Liver (tissue), 3 donors: ENCODE measurements around the gene BASP1.

Experiments used
- EGR1 ChIP-seq, 2 donors: IDR thresholded peaks; 2 replicates each; pipeline ENCODE4 v1.6.1; 2016 to 2018; ENCODE audit warnings: antibody characterized with exemption in 2 of 2, low read depth in 2 of 2
- FOXA1 ChIP-seq: IDR thresholded peaks from 2 replicates; pipeline ENCODE4 v1.6.1; 2016; ENCODE audit warnings: antibody characterized with exemption
- GABPA ChIP-seq, 2 donors: IDR thresholded peaks in 1 of 2; conservative IDR thresholded peaks in 1 of 2; 2 replicates each; pipeline ENCODE4 v1.6.1; 2016; ENCODE audit warnings: antibody characterized with exemption in 2 of 2, mild to moderate bottlenecking in 1 of 2, moderate library complexity in 1 of 2
- HNF4G ChIP-seq: IDR thresholded peaks from 2 replicates; pipeline ENCODE4 v1.6.1; 2016; ENCODE audit warnings: antibody characterized with exemption
- NR2F2 ChIP-seq: IDR thresholded peaks from 2 replicates; pipeline ENCODE4 v1.6.1; 2016; ENCODE audit warnings: antibody characterized with exemption
- RAD21 ChIP-seq, 2 donors: IDR thresholded peaks; 2 replicates each; pipeline ENCODE4 v1.6.1; 2016; ENCODE audit warnings: antibody characterized with exemption in 2 of 2, mild to moderate bottlenecking in 2 of 2
- RXRA ChIP-seq, 2 donors: IDR thresholded peaks; 2 replicates each; pipeline ENCODE4 v1.6.1; 2017 to 2018; ENCODE audit warnings: antibody characterized with exemption in 2 of 2, mild to moderate bottlenecking in 1 of 2
- SP1 ChIP-seq: IDR thresholded peaks from 2 replicates; pipeline ENCODE4 v1.6.1; 2018; ENCODE audit warnings: antibody characterized with exemption, mild to moderate bottlenecking
- YY1 ChIP-seq: IDR thresholded peaks from 2 replicates; pipeline ENCODE4 v1.6.1; 2016; ENCODE audit warnings: antibody characterized with exemption, mild to moderate bottlenecking
- ZBTB33 ChIP-seq: IDR thresholded peaks from 2 replicates; pipeline ENCODE4 v1.6.1; 2016; ENCODE audit warnings: antibody characterized with exemption
- TF ChIP-seq, protein P1 (sequence below): fragments of 150-350 bp; IDR thresholded peaks from 2 replicates; pipeline ENCODE4 v1.5.1; 2017; ENCODE audit warnings: improper control_type of control experiment, low read depth, low read length; ENCODE audit not compliant: missing input control
- TF ChIP-seq, protein P2 (sequence below): IDR thresholded peaks from 2 replicates; pipeline ENCODE4 v1.6.1; 2016; ENCODE audit warnings: antibody characterized with exemption, mild to moderate bottlenecking
- TF ChIP-seq, protein P3 (sequence below): IDR thresholded peaks from 2 replicates; pipeline ENCODE4 v1.6.1; 2016; ENCODE audit warnings: antibody characterized with exemption
- TF ChIP-seq, protein P4 (sequence below): IDR thresholded peaks from 2 replicates; pipeline ENCODE4 v1.6.1; 2016; ENCODE audit warnings: antibody characterized with exemption
- donor health status: healthy.
- donor health status: healthy.

DNA sequence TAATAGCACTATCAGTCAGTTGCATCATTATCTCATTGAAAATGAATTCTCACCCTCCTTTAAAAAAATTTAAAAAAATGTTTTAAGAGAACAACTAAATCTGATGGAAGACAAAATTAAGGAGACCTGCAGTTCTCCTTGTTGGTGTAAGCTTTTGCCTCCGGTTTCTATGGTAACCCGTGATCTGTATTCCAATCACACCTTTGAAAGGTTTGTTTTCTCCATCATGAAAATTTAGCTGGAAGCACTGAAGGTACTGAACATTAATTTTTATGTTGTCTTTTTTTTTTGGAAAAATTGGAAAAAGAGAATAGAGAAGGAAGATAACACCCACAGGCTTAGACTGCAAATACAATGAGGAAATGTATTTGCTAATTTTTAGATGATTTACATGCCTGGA lies 2.5 kb upstream of the BASP1 start:
- TF ChIP-seq, protein P1, sequence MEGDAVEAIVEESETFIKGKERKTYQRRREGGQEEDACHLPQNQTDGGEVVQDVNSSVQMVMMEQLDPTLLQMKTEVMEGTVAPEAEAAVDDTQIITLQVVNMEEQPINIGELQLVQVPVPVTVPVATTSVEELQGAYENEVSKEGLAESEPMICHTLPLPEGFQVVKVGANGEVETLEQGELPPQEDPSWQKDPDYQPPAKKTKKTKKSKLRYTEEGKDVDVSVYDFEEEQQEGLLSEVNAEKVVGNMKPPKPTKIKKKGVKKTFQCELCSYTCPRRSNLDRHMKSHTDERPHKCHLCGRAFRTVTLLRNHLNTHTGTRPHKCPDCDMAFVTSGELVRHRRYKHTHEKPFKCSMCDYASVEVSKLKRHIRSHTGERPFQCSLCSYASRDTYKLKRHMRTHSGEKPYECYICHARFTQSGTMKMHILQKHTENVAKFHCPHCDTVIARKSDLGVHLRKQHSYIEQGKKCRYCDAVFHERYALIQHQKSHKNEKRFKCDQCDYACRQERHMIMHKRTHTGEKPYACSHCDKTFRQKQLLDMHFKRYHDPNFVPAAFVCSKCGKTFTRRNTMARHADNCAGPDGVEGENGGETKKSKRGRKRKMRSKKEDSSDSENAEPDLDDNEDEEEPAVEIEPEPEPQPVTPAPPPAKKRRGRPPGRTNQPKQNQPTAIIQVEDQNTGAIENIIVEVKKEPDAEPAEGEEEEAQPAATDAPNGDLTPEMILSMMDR, result no peak
- TF ChIP-seq RAD21 (IDR thresholded peaks at IDR 0.05) (no peak), YY1 (no peak), NR2F2 (no peak), SP1 (no peak), GABPA (IDR thresholded peaks at IDR 0.05 in 1 of 2, conservative IDR thresholded peaks at IDR 0.05 in 1 of 2) (no peak), HNF4G (no peak), RXRA (IDR thresholded peaks at IDR 0.05) (no peak), EGR1 (IDR thresholded peaks at IDR 0.05; ENCODE audit: low read depth in 2 of 2) (no peak), ZBTB33 (no peak), FOXA1 (no peak)
- TF ChIP-seq, protein P2, sequence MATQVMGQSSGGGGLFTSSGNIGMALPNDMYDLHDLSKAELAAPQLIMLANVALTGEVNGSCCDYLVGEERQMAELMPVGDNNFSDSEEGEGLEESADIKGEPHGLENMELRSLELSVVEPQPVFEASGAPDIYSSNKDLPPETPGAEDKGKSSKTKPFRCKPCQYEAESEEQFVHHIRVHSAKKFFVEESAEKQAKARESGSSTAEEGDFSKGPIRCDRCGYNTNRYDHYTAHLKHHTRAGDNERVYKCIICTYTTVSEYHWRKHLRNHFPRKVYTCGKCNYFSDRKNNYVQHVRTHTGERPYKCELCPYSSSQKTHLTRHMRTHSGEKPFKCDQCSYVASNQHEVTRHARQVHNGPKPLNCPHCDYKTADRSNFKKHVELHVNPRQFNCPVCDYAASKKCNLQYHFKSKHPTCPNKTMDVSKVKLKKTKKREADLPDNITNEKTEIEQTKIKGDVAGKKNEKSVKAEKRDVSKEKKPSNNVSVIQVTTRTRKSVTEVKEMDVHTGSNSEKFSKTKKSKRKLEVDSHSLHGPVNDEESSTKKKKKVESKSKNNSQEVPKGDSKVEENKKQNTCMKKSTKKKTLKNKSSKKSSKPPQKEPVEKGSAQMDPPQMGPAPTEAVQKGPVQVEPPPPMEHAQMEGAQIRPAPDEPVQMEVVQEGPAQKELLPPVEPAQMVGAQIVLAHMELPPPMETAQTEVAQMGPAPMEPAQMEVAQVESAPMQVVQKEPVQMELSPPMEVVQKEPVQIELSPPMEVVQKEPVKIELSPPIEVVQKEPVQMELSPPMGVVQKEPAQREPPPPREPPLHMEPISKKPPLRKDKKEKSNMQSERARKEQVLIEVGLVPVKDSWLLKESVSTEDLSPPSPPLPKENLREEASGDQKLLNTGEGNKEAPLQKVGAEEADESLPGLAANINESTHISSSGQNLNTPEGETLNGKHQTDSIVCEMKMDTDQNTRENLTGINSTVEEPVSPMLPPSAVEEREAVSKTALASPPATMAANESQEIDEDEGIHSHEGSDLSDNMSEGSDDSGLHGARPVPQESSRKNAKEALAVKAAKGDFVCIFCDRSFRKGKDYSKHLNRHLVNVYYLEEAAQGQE, result no peak
- TF ChIP-seq, protein P3, sequence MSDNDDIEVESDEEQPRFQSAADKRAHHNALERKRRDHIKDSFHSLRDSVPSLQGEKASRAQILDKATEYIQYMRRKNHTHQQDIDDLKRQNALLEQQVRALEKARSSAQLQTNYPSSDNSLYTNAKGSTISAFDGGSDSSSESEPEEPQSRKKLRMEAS, result no peak
- TF ChIP-seq, protein P4, sequence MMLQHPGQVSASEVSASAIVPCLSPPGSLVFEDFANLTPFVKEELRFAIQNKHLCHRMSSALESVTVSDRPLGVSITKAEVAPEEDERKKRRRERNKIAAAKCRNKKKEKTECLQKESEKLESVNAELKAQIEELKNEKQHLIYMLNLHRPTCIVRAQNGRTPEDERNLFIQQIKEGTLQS, result no peak
